H1 (cell line): ENCODE results near the gene KLHL15. TPM values are rescaled to one million over a fixed set of nuclear protein-coding genes. Genes with fewer than 3 reads are reported as not detected.

Source experiments
- CTCF ChIA-PET: fragments of 300-600 bp; sonication (Branson Sonifier 250); formaldehyde crosslinking; loops from one replicate; lab custom pipeline; 2021; ENCODE audit not compliant: partially characterized antibody; lab: Charles Lee
- POLR2A ChIA-PET: fragments of 300-600 bp; sonication (Branson Sonifier 250); formaldehyde crosslinking; loops from one replicate; lab custom pipeline; 2021; ENCODE audit warnings: inconsistent platforms; ENCODE audit not compliant: partially characterized antibody; lab: Charles Lee
- DNase-seq, 2 experiments: peaks; one replicate each; pipeline versions ENCODE4 v3.0.0 to v3.0.0-alpha.2; 2010 to 2022; ENCODE audit warnings: low spot score in 2 of 2, low read depth in 1 of 2, mixed read lengths in 1 of 2
- FAIRE-seq: peaks from 2 replicates; lab custom pipeline; 2011; peaks lifted over from hg19 to GRCh38; lab: Jason Lieb, UNC
- H2AFZ ChIP-seq: 2 replicates; pipeline ENCODE4 v1.8.1; 2012; ENCODE audit warnings: low read length, inconsistent platforms
- H2AK5ac ChIP-seq: 2 replicates; pipeline ENCODE4 v1.6.1; 2013; ENCODE audit warnings: low read depth, low read length
- H2BK120ac ChIP-seq: replicated peaks from 2 replicates; pipeline ENCODE3; 2013; ENCODE audit warnings: low read depth, low read length, inconsistent platforms
- H2BK12ac ChIP-seq: 2 replicates; pipeline ENCODE4 v1.6.1; 2013; ENCODE audit warnings: low read depth, low read length
- H2BK15ac ChIP-seq: 2 replicates; pipeline ENCODE4 v1.6.1; 2013; ENCODE audit warnings: low read length
- H2BK20ac ChIP-seq: 2 replicates; pipeline ENCODE4 v1.6.1; 2013; ENCODE audit warnings: low read length
- H2BK5ac ChIP-seq: 2 replicates; pipeline ENCODE4 v1.6.1; 2013; ENCODE audit warnings: low read depth, low read length
- H3K14ac ChIP-seq: 2 replicates; pipeline ENCODE4 v1.6.1; 2013; ENCODE audit warnings: inconsistent platforms; ENCODE audit not compliant: insufficient read length
- H3K18ac ChIP-seq: 2 replicates; pipeline ENCODE4 v1.6.1; 2013; ENCODE audit warnings: low read length; ENCODE audit errors: extremely low read depth
- H3K23ac ChIP-seq: 2 replicates; pipeline ENCODE4 v1.6.1; 2013; ENCODE audit warnings: inconsistent platforms; ENCODE audit not compliant: insufficient read length
- H3K23me2 ChIP-seq: 2 replicates; pipeline ENCODE4 v1.6.1; 2013; ENCODE audit warnings: low read depth, low read length
- H3K27ac ChIP-seq: 2 replicates; pipeline ENCODE4 v1.6.1; 2011; ENCODE audit warnings: low read depth, low read length, inconsistent platforms
- H3K27me3 ChIP-seq, 4 experiments: replicated peaks in 1 of 4; 1 replicate in 1 of 4; 2 replicates in 3 of 4; pipeline versions ENCODE4 v1.6.1 to v1.8.1; 2011 to 2013; ENCODE audit warnings: low read length in 3 of 4, mild to moderate bottlenecking in 3 of 4, inconsistent platforms in 2 of 4, mixed read lengths in 2 of 4, moderate library complexity in 1 of 4; ENCODE audit not compliant: control insufficient read depth in 3 of 4, insufficient read depth in 3 of 4; ENCODE audit errors: extremely low read depth in 1 of 4
- H3K36me3 ChIP-seq, 4 experiments: 2 replicates each; pipeline versions ENCODE4 v1.6.1 to v1.8.1; 2011 to 2013; ENCODE audit warnings: mild to moderate bottlenecking in 4 of 4, low read length in 3 of 4, moderate library complexity in 2 of 4, control low read depth in 1 of 4, inconsistent platforms in 1 of 4; ENCODE audit not compliant: insufficient read depth in 4 of 4, control insufficient read depth in 2 of 4
- H3K4ac ChIP-seq: replicated peaks from 2 replicates; pipeline ENCODE3; 2013; ENCODE audit warnings: low read length, low read depth, mixed read lengths, inconsistent platforms; ENCODE audit not compliant: insufficient read length
- H3K4me1 ChIP-seq, 4 experiments: replicated peaks in 1 of 4; 1 replicate in 1 of 4; 2 replicates in 3 of 4; pipeline versions ENCODE4 v1.6.1 to v1.8.1; 2011 to 2013; ENCODE audit warnings: low read length in 3 of 4, inconsistent platforms in 2 of 4, mixed read lengths in 1 of 4; ENCODE audit not compliant: insufficient read depth in 4 of 4, control insufficient read depth in 3 of 4
- H3K4me2 ChIP-seq, 2 experiments: 2 replicates each; pipeline versions ENCODE4 v1.6.1 to v1.8.1; 2011 to 2013; ENCODE audit warnings: low read depth in 2 of 2, low read length in 2 of 2, control low read depth in 1 of 2, inconsistent platforms in 1 of 2, mild to moderate bottlenecking in 1 of 2; ENCODE audit not compliant: insufficient read depth in 1 of 2
- H3K4me3 ChIP-seq, 4 experiments: fragments of 200-600, 300-600 bp in 1 of 4; sonication (generic), shearing (Covaris generic), sonication (Bioruptor Twin) in 1 of 4; 2 replicates each; pipeline versions ENCODE4 v1.5.1 to v1.8.1; 2011 to 2016; ENCODE audit warnings: low read length in 4 of 4, low read depth in 3 of 4, control low read depth in 2 of 4, inconsistent platforms in 2 of 4, mild to moderate bottlenecking in 2 of 4, mixed read lengths in 1 of 4, moderate library complexity in 1 of 4; ENCODE audit not compliant: insufficient read depth in 2 of 4; ENCODE audit errors: extremely low read depth in 1 of 4
- H3K56ac ChIP-seq: replicated peaks from 2 replicates; pipeline ENCODE3; 2013; ENCODE audit warnings: low read depth, mild to moderate bottlenecking, mixed read lengths, low read length, inconsistent platforms; ENCODE audit not compliant: insufficient read length
- H3K79me1 ChIP-seq: 2 replicates; pipeline ENCODE4 v1.6.1; 2013; ENCODE audit warnings: low read depth, low read length, control low read depth
- H3K79me2 ChIP-seq, 2 experiments: 2 replicates each; pipeline versions ENCODE4 v1.6.1 to v1.8.1; 2012 to 2013; ENCODE audit warnings: low read length in 2 of 2, mild to moderate bottlenecking in 2 of 2, inconsistent platforms in 1 of 2; ENCODE audit not compliant: insufficient read depth in 2 of 2, control insufficient read depth in 1 of 2
- H3K9ac ChIP-seq, 4 experiments: replicated peaks in 1 of 4; 1 replicate in 1 of 4; 2 replicates in 3 of 4; pipeline versions ENCODE4 v1.6.1 to v1.8.1; 2011 to 2013; ENCODE audit warnings: low read depth in 3 of 4, low read length in 3 of 4, control low read depth in 2 of 4, mild to moderate bottlenecking in 2 of 4, moderate library complexity in 2 of 4, inconsistent platforms in 1 of 4; ENCODE audit errors: extremely low read depth in 1 of 4
- H3K9me3 ChIP-seq, 2 experiments: 2 replicates each; pipeline versions ENCODE4 v1.6.1 to v1.8.1; 2012 to 2013; ENCODE audit warnings: mild to moderate bottlenecking in 2 of 2, moderate library complexity in 2 of 2, control low read depth in 1 of 2, inconsistent platforms in 1 of 2, low read depth in 1 of 2, low read length in 1 of 2, mixed read lengths in 1 of 2; ENCODE audit not compliant: insufficient read depth in 2 of 2
- H4K20me1 ChIP-seq, 2 experiments: replicated peaks in 1 of 2; 2 replicates each; pipeline versions ENCODE3 to v1.8.1; 2011 to 2013; ENCODE audit warnings: inconsistent platforms in 2 of 2, low read length in 2 of 2, mild to moderate bottlenecking in 1 of 2; ENCODE audit not compliant: insufficient read depth in 2 of 2, control insufficient read depth in 1 of 2
- H4K5ac ChIP-seq: 2 replicates; pipeline ENCODE4 v1.6.1; 2013; ENCODE audit warnings: low read length, low read depth, mixed read lengths, inconsistent platforms; ENCODE audit not compliant: insufficient read length
- H4K8ac ChIP-seq: 2 replicates; pipeline ENCODE4 v1.8.0; 2013; ENCODE audit warnings: mild to moderate bottlenecking, moderate library complexity, low read length, inconsistent platforms; ENCODE audit not compliant: insufficient read depth; ENCODE audit errors: extremely low read depth
- H4K91ac ChIP-seq: replicated peaks from 2 replicates; pipeline ENCODE3; 2013; ENCODE audit warnings: low read length, mixed read lengths, inconsistent platforms; ENCODE audit not compliant: insufficient read length
- ASH2L ChIP-seq: fragments of 200-600, 300-600 bp; sonication (generic); IDR thresholded peaks from one replicate; pipeline ENCODE4 v1.7.1; 2017; ENCODE audit warnings: low read length
- CHD2 ChIP-seq: IDR thresholded peaks from 2 replicates; pipeline ENCODE4 v1.6.1; 2012; ENCODE audit warnings: low read length, improper control_type of control experiment
- CREB1 ChIP-seq: IDR thresholded peaks from 2 replicates; pipeline ENCODE4 v1.6.1; 2012; ENCODE audit warnings: inconsistent platforms
- NANOG ChIP-seq: IDR thresholded peaks from 2 replicates; pipeline ENCODE4 v1.6.1; 2011; ENCODE audit warnings: low read length, low read depth, mild to moderate bottlenecking, inconsistent platforms; ENCODE audit not compliant: insufficient read depth, poor library complexity, severe bottlenecking
- POLR2A ChIP-seq, 2 experiments: IDR thresholded peaks; 1 replicate in 1 of 2; 2 replicates in 1 of 2; pipeline ENCODE4 v1.6.1; 2011; ENCODE audit warnings: low read depth in 2 of 2, low read length in 2 of 2, mild to moderate bottlenecking in 2 of 2; ENCODE audit errors: control extremely low read depth in 1 of 2
- POLR2AphosphoS5 ChIP-seq: IDR thresholded peaks from 2 replicates; pipeline ENCODE4 v1.6.1; 2011; ENCODE audit warnings: low read depth, low read length
- RBBP5 ChIP-seq: IDR thresholded peaks from 2 replicates; pipeline ENCODE4 v1.7.1; 2012; ENCODE audit warnings: low read depth, mild to moderate bottlenecking, inconsistent platforms, low read length, moderate library complexity, borderline replicate concordance
- SUZ12 ChIP-seq: fragments of 200-600 bp; sonication (generic); IDR thresholded peaks from 2 replicates; pipeline ENCODE4 v1.6.1; 2012; ENCODE audit warnings: mild to moderate bottlenecking, inconsistent platforms, low read length, moderate library complexity, mixed read lengths
- TAF1 ChIP-seq: IDR thresholded peaks from 2 replicates; pipeline ENCODE4 v1.6.1; 2011; ENCODE audit warnings: mild to moderate bottlenecking, low read depth, low read length
- TBP ChIP-seq: IDR thresholded peaks from 2 replicates; pipeline ENCODE4 v1.6.1; 2011; ENCODE audit warnings: low read depth, low read length, improper control_type of control experiment
- YY1 ChIP-seq: IDR thresholded peaks from 2 replicates; pipeline ENCODE4 v1.6.1; 2011; ENCODE audit warnings: low read depth, mild to moderate bottlenecking, low read length
- WGBS, 2 experiments: shearing (Covaris generic) in 1 of 2; methylation state at CpG; one replicate each; pipeline versions ENCODE4 v1.1.6 to v1.1.7; 2013 to 2015; ENCODE audit warnings: low lambda C conversion rate in 2 of 2, mixed read lengths in 2 of 2, inconsistent platforms in 1 of 2, low coverage in 1 of 2, missing lambda C conversion rate in 1 of 2; ENCODE audit not compliant: insufficient replicate concordance in 2 of 2, insufficient coverage in 1 of 2, insufficient read length in 1 of 2; ENCODE audit errors: extremely low coverage in 1 of 2, missing lambda C conversion rate in 1 of 2; 5-methylcytosine and 5-hydroxymethylcytosine counted together
- polyA plus RNA-seq, 7 experiments: library from polyadenylated mRNA; depleted of rRNA in 3 of 7; stranded (reverse) in 5 of 7; unstranded in 2 of 7; fragments of >200 nt in 5 of 7; fragments of 200-250 nt in 2 of 7; gene quantifications; 1 replicate in 5 of 7; 2 replicates in 1 of 7; 4 replicates in 1 of 7; pipeline versions ENCODE4 v1.2.1 to v1.2.3, GENCODE V29; 2011 to 2013; ENCODE audit warnings: missing spikeins in 2 of 7, mixed read lengths in 2 of 7
- total RNA-seq: library from RNA; stranded (reverse); fragmentation: NEBNext Ultra II Directional; extraction: Animal tissue kit (Norgen Biotek cat#: 25700); gene quantifications from 2 replicates; pipeline ENCODE4 v1.2.1, GENCODE V29; 2021

Gene KLHL15
- total and polyA plus RNA-seq, 2 of the 8 experiments (the other 6 are each of a cell fraction or from before 2014, with no cell fraction given): 3.7 to 8.9 TPM

DNA sequence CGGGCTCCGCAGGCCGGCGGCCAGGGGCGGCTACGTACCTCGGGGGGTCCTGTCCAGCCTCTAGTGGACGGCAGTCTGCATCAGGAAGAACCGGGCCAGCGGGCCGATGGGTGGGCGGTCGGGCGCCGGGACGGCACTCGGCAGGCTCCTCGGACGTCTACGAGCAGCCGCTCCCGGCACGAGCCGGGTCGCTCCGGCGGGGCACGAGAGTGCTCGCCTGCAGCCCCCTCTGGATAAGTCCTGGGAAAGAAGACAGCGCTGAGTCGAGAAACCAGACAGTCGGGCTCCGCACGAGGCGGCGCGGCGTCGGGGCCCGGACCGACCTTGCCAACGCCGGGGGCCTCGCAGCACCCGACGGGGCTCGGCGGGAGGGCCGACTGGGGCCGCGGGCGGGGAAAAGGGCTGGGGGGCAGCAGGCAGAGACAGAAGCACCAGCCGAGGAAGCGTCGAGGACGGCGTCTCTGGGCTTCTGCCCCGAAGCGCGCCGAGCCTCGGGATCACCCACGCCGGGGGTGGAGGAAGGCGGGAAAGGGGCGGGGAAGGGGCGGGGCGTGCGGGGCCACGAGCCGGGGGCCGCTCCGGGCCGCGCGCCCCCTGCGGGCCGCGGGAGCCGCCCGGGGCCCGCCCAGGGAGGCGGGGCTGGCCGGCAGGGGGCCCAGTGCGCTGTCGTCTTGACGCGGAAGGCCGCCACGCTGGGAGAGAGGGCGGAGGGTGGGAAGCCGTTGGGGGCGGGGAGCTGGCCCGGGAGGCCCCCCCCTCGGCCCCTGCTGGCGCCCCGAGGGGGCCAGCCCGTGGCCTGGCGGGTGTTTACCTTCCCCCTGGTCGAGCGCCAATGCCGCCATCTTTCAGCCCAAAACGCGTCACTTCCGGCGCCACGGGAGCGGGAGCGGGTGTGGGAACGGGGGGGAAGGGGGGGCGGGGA lies 1.9 kb downstream of the KLHL15 start:
- no peak overlapping the region for H2BK120ac ChIP-seq
- ChIA-PET POLR2A (interaction anchor here (0.6 to 4.6 kb wide), 5 partner anchors 10 to 118 kb away, joined by 3 to 37 read pairs (median 4); partner anchors contain the start of gene EIF2S3), CTCF (interaction anchor here (1.3 to 3.3 kb wide), 2 partner anchors 30 to 116 kb away, joined by 4 to 23 read pairs; partner anchors contain the start of gene EIF2S3)
- no peaks in the 10 kb centered on the region for H3K79me1 ChIP-seq
- no peak overlapping the region for H2BK12ac ChIP-seq
- H4K5ac ChIP-seq: no peak overlapping the region
- FAIRE-seq (no peak), DNase-seq (peak; percentile 27 to 70)
- H2BK5ac ChIP-seq: no peak overlapping the region
- peak overlapping the region in 2 of 4 experiments; percentile 30 to 74; a peak in 3 of 7 replicates for H3K9ac ChIP-seq
- H4K91ac ChIP-seq: no peak overlapping the region
- H3K23ac ChIP-seq: no peak overlapping the region
- no peak overlapping the region for H2BK20ac ChIP-seq
- peaks cover 0 to 40% of the 10 kb centered on the region in 2 experiments; a peak in 2 of 4 replicates for H3K79me2 ChIP-seq
- H3K27ac ChIP-seq: no peak overlapping the region; the same call in 1 of the 2 replicates
- no peak overlapping the region for H2AFZ ChIP-seq
- no peak overlapping the region for H3K14ac ChIP-seq
- H3K27me3 ChIP-seq: peaks cover 0 to 2% (median 0%) of the 10 kb centered on the region in 4 experiments; a peak in 2 of 7 replicates
- H3K4me1 ChIP-seq: peaks cover 0 to 7% (median 0%) of the 10 kb centered on the region in 4 experiments; a peak in 1 of 7 replicates
- H4K20me1 ChIP-seq: no peaks in the 10 kb centered on the region
- H3K9me3 ChIP-seq: no peaks in the 10 kb centered on the region
- 0% methylated on average over 12 of the region's 111 CpGs; no CpG with 5 or more reads in 1 of the 2 experiments for WGBS, 2 experiments
- no peak overlapping the region for H3K4ac ChIP-seq
- 0 out of 2 replicates have a peak, but pooled peaks cover 3% of the 10 kb centered on the region for H3K23me2 ChIP-seq
- H3K4me3 ChIP-seq: peak overlapping the region; percentile 65 to 97 (median 77)
- H2BK15ac ChIP-seq: no peak overlapping the region
- no peak overlapping the region for H2AK5ac ChIP-seq
- H3K18ac ChIP-seq: no peak overlapping the region; the same call in 1 of the 2 replicates
- peak overlapping the region; percentile 93; the same call in 1 of the 2 replicates for H4K8ac ChIP-seq
- peak overlapping the region; percentile 78 to 88; a peak in 3 of 4 replicates for H3K4me2 ChIP-seq
- H3K36me3 ChIP-seq: no peaks in the 10 kb centered on the region
- H3K56ac ChIP-seq: no peak overlapping the region
- TF ChIP-seq CHD2: no peak
- TF ChIP-seq POLR2A (IDR thresholded peaks at IDR 0.05; ENCODE audit: control extremely low read depth in 1 of 2, low read depth in 2 of 2, low read length in 2 of 2): peak; percentile 48 to 53
- TF ChIP-seq TBP: peak; percentile 59; the same call in 1 of the 2 replicates
- TF ChIP-seq POLR2AphosphoS5: peak; percentile 69
- TF ChIP-seq ASH2L: peak; percentile 50
- TF ChIP-seq CREB1: peak; percentile 66; the same call in 1 of the 2 replicates
- no peak for TF ChIP-seq NANOG
- peak; percentile 75 for TF ChIP-seq TAF1
- peak; percentile 48; the same call in 1 of the 2 replicates for TF ChIP-seq YY1
- no peak for TF ChIP-seq SUZ12
- no peak for TF ChIP-seq RBBP5
